GM12892 (cell line): ENCODE data around the gene GMEB2.

ENCODE experiments used
- POLR2A ChIP-seq: IDR thresholded peaks from 2 replicates; pipeline ENCODE4 v1.6.1; 2011; ENCODE audit warnings: low read depth, low read length, control low read depth
- POLR2AphosphoS5 ChIP-seq: IDR thresholded peaks from 2 replicates; pipeline ENCODE4 v1.6.1; 2011; ENCODE audit warnings: low read depth, low read length, control low read depth

GRCh38 chr20:63579017-63579694 lies 47.7 kb downstream of the GMEB2 start:
- no peak for TF ChIP-seq POLR2A
- TF ChIP-seq POLR2AphosphoS5 = no peak
